CD4-positive, alpha-beta T cell treated with Interleukin-6 for 4 hours (primary cell): ENCODE results near the gene SGMS1.
"Not testable (repeated sequence)": the region's sequence is repeated elsewhere in the genome, so short reads cannot be mapped to it uniquely, and the experiment has no call there.

ENCODE experiments used
- DNase-seq: peaks from one replicate; pipeline ENCODE4 v3.0.0-alpha.2; 2020; ENCODE audit warnings: mixed read lengths

SGMS1 gene

GRCh38 chr10:50452603-50453002 is 171.2 kb downstream of the SGMS1 start:
- no peak for DNase-seq

GRCh38 chr10:50447691-50448090 is 176.1 kb downstream of the SGMS1 start:
- no peak for DNase-seq

GRCh38 chr10:50445777-50446176 is 178.0 kb downstream of the SGMS1 start:
- DNase-seq = not testable (repeated sequence)

GRCh38 chr10:50440489-50440888 is 183.3 kb downstream of the SGMS1 start:
- no peak for DNase-seq

GRCh38 chr10:50439806-50440205 is 183.9 kb downstream of the SGMS1 start:
- no peak for DNase-seq

GRCh38 chr10:50439187-50439586 is 184.6 kb downstream of the SGMS1 start:
- DNase-seq = no peak

- no peak for DNase-seq
Observed at GRCh38 chr10:50438049-50438936, 185.5 kb downstream of the SGMS1 start.

GRCh38 chr10:50437248-50437647 is 186.5 kb downstream of the SGMS1 start:
- DNase-seq = no peak

- DNase-seq = no peak
Observed at GRCh38 chr10:50436805-50437204, 187.0 kb downstream of the SGMS1 start.

- DNase-seq = no peak
Observed at GRCh38 chr10:50432211-50433009, 191.3 kb downstream of the SGMS1 start.

- DNase-seq = no peak
Observed at GRCh38 chr10:50431791-50432190, 192.0 kb downstream of the SGMS1 start.

- no peak for DNase-seq
Observed at GRCh38 chr10:50431133-50431532, 192.6 kb downstream of the SGMS1 start.

- DNase-seq = no peak
Observed at GRCh38 chr10:50426485-50426884, 197.3 kb downstream of the SGMS1 start.

GRCh38 chr10:50425215-50425614 is 198.5 kb downstream of the SGMS1 start:
- not testable (repeated sequence) for DNase-seq

GRCh38 chr10:50423448-50423847 is 200.3 kb downstream of the SGMS1 start:
- DNase-seq = no peak

GRCh38 chr10:50422259-50422658 is 201.5 kb downstream of the SGMS1 start:
- DNase-seq = no peak

GRCh38 chr10:50421026-50421719 is 202.6 kb downstream of the SGMS1 start:
- DNase-seq = peak; percentile 18

GRCh38 chr10:50420196-50420595 is 203.6 kb downstream of the SGMS1 start:
- DNase-seq = no peak

- DNase-seq = no peak
Observed at GRCh38 chr10:50419756-50420155, 204.0 kb downstream of the SGMS1 start.

GRCh38 chr10:50419091-50419490 is 204.7 kb downstream of the SGMS1 start:
- DNase-seq = no peak

- DNase-seq = peak; percentile 44
Observed at GRCh38 chr10:50417886-50418830, 205.6 kb downstream of the SGMS1 start.

GRCh38 chr10:50417486-50417885 is 206.3 kb downstream of the SGMS1 start:
- DNase-seq = no peak
